Hippocampal formation (tissue), 2 donors: ENCODE results near the gene CMTM7.
A peak's percentile ranks its signal among the peaks of the same experiment; 100 is the strongest.
"Not testable (repeated sequence)": the region's sequence is repeated elsewhere in the genome, so short reads cannot be mapped to it uniquely, and the experiment has no call there.

Experiments used
- DNase-seq, 2 donors: peaks; one replicate each; lab custom pipeline; 2025; lab: John Stamatoyannopoulos, UW

Gene CMTM7

DNA sequence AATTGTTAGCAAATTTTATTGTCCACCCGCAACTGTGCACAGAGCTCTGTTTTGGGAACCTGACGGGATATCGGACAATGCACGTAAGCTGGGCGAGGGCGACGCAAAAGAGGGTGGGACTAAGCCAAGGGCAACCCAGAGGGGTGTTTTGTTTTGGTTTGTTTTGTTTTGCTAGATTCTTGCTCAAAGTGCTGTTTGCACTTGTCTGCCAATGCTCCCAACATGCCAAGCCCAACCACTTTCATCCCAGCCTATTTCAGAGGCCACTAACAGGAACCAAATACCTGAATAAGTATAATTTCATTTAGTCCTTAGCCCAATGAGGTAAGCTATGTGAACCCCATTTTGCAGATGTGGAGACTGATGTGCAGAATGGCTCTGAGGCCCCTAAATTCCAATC, 9.7 kb upstream of the CMTM7 start:
- DNase-seq = no peak

DNA sequence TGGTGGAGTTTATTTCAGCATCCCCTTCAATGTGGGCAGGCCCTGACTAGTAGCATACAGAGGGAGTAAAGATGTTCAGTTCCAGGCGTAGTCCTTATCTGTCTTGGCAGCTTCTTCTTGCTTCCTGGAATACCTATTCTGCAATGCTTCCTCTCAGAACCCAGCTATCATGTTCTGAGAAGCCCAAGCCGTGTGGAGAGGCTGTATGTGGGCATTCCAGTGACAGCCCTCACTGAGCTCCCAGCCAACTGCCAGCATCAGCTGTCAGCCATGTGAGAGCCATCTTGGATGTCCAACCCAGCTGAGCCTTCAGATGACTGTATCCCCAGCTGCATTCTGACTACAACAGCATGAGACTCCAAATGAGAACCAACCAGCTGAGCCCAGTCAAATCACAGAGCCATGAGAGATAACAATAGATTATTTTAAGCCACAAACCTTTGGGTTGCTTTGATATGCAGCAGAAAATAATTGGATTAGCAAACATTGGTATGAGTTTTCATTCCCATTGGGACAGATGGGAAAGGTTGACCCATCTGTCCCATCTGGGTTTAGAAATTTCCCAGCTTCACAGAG, 8.4 kb upstream of the CMTM7 start:
- no peak for DNase-seq

DNA sequence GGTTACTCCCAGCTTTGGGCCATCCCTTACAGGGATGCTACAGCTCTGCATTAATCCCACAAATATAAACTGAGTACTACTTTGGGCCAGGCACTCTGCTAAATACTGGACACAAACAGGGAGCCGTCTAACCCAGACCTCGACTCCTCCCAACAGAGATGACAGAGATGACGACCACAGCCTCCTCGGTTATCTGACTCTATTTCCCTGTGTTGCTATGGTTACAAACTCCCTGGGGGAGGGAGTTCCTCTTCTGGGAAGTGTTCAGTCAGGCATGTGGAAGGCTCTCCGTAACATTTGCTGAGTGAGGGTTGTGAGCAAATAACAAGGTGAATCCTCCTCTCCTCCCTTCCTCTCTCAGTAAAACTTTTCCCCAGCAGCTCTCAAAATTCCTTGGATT, 6.7 kb upstream of the CMTM7 start:
- DNase-seq = no peak

DNA sequence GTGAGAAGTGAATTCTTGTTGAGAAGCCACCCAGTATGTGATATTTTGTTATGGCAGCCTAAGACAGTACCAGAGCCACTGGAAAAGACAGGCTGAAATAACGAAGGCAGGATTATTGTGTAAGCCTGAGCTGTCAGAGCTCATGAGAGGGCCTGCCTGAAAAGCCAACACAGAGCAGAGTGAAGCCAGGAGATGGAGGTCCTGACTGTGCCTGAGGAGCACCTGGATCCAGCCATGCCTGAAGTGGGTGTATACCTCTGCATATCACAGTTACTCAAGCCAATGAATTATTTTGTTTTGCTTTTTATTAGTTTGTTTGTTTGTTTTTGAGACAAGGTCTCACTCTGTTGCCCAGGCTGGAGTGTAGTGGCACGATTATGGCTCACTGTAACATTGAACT, 4.1 kb upstream of the CMTM7 start:
- no peak for DNase-seq

DNA sequence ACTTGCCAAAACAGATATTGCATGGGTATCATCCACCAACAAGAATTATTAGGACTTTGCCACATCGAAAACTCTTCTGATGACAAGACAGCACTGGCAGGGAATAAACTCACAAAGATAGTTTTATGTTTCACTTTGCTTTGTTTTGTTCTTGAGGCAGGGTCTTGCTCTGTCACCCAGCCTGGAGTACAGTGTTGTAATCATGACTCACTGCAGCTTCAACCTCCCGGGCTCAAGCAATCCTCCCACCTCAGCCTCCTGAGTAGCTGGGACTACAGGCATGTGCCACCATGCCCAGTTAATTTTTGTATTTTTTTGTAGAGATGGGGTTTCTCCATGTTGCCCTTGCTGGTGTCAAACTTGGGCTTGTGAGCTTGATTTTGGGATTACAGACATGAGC, 2.1 kb upstream of the CMTM7 start:
- not testable (repeated sequence) for DNase-seq

DNA sequence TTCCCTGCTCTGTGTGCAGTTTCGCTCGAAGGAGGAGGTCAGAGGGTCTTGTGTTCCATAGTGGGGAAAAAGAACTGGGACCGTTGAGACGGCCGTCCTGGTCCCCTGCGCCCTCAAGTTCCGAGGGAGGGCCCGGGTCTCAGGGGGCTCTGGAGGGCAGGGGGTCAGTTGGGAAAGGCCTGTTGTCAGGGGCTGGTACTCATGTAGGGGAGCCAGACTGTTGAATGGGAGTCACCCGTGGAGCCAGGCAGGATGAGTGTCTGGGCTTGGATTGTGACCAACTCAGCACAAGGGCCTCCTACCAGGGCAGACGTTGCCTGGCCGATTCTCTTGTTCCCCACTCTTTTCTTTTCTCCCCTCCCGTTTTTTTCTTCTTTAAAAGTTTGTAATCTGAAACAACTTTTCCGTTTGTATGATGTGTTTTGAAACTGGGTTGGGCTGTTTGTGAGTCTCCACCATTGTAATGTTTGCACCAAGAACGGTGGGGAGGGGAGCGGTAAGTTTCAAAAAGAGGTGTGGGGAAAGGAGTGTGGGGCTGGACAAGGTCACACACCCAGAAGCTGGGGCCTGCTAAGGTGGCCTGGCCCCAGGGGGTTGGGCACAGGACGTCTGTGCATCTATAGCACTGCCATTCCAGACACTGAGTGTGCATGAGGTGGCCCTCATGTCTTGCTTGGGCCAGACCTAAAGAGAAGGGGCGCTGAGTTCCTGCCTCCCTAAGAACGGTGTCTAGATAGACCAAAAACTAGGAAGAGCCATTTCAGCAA, 1.1 kb downstream of the CMTM7 start:
- no peak for DNase-seq

DNA sequence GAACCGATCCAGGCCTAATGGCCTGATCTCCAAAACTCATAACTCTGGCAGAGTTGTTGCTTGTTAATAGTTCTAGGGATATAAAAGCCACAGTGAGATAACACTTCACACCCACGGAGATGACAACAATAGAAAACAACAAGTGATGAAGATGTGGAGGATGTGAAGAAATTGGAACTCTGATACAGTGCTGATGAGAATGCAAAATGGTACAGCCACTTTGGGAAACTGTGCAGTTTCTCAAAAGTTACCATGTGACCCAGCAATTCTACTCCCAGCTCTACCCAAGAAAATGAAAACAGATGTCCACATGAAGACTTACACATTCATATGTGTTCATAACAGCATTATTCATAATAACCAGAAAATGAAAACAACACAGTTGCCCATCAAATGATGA, 3.8 kb downstream of the CMTM7 start:
- no peak for DNase-seq

DNA sequence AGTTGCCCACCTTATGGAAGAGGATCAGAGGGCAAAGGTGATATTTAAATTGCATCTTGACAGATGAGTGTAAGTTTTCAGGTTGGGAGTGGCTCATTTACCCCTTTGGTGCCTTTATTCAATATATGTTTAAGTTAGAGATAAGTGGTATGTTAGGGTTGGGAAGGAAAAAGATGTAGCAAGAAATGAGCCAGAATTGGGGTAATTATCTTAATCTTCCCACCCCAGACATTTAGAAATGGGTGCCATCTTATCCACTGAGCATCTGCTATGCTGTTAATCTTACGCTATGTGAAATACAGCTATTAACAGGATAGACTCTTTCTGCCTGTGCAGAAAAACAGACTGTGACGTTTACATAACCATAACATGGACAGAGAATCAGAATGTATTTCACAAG, 6.3 kb downstream of the CMTM7 start:
- no peak for DNase-seq

DNA sequence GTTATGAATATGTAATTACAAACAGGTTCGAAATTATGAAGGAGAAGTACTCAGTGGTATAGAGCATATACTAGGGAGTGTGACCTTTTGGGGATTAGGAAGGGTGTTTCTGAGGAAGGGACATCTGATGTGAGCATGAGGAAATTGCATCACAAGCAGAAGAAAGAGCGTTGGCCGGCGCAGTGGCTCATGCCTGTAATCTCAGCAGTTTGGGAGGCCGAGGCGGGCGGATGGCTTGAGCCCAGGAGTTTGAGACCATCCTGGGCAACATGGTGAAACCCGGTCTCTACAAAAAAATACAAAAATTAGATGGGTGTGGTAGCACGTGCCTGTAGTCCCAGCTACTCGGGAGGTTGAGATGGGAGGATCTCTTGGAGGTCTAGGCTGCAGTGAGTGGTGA, 6.9 kb downstream of the CMTM7 start:
- DNase-seq = no peak

DNA sequence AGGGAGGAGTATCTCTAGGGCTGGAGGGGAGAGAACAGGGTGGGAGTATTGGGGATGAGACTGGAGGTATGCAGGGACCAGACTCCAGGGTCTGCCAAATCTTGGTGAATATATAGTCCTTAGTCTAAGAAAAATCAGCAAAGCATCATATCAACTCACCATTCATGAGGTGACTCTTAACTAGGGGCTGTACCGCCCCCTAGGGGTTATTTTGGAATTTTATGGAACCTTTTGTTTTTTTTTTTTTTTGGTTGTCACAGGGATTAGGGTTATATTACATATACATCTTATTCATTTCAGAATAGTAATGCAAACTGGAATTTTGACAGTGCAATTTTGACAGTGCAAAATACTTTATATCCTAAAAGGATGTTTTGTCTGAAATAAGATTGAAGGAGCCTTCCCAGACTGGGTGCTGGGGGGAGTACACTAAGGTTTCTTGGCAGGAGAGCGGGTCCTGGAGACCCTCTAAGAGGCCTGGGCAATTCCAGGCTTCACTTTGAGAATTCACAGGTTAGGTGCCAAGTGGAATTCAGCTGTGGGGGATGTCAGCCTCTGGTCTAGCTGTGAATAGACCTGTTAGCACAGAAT, 7.5 kb downstream of the CMTM7 start:
- peak in 1 of 2 donors; percentile 13 for DNase-seq

DNA sequence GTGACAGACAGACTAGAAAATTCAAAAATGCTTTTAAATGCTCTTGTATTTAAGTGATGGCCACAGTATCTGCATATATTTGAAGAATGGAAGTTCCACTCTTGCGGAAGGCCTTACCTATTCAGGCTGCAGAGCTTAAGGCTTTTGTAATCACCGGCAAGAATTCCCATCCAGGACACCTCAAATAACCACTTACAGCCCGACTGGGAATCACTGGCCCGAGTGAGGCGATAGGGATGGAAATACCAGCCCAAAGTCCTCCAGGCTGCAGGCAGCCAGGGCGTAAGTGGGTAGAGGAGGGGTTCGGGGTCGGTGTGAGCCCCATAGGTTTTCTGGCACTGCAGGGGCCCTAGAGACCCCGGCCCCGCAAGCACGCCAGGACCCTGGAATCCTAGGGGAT, 9.5 kb downstream of the CMTM7 start:
- no peak for DNase-seq

DNA sequence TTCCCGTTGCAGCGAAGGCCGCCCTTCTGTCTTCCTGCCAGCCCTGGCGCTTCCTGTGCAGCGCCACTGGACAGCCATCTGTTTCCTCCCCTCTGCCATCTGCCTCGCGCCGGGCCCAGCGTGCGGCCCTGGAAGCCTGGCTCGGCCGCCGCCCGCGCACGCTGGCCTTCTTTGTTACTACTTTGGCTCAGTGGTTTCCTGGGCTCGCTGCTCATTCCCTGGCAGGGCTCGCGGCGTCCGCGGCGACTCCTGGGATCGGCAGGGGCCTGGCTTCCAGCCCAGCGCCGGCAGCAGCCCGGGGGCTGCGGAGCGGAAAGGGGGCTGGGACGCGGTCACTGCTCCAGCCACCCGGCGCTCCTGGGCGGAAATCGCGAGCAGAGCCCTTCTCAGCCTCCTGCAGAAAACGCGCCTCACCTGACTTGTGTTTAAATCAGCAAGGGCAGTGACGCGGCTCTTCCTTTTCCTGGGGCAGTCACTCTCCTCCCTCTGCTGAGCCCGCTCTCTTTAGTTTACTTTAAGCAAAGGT, 10.0 kb downstream of the CMTM7 start:
- DNase-seq = peak; percentile 52 to 67

DNA sequence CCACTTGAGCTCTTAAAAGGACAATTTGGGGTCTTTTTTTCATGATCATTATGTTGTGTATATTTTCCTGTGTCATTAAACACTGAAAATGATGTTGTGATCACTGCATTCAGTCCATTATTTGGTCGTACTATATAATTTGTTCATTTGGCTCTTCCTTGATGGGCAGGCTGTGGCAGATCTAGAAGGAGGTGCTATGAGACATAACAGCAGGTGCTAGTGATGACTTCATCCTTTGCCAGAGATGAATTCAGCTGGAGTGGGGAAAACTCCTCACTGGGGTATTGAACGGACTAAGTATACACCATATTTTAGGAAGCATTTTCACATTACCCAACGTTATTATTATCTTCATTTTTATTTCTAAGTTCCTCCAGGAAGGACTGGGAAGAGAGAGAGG, 12.0 kb downstream of the CMTM7 start:
- DNase-seq = no peak

DNA sequence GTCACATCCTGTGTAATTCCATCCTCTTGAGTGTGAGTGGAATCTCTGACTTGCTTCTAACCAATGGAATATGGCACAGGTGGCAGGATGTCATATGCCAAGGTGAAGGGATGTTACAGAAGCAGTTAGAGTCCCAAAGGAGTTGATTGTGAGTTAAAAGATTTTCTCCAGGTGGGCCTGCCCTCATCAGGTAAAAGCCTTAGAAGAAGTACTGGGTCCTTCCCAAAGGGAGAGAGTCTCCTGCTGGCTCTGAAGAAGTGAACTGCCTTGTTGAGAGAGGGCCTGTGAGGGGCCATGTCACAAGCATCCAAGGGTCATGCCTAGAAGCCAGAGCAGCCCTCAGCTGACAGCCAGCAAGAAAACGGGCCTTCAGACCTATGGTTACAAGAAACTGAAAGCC, 13.1 kb downstream of the CMTM7 start:
- no peak for DNase-seq

DNA sequence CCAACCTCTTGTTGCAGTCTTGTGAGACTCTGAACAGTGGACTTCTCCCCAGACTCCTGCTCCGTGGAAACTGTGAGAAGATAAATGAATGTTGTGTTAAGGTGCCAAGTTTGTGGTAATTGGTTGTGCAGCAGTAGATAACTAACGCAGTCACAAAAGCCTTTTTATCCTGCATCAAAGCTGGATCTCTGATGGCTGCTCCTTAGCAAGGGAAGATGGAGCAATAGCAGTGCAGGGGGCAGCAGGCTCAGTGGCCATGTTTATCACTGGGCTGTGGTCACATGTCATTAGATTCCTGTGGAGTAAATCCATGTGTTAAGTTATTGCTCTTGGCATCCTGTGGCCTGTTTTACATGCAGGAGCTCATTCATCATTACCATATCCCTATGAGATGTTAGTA, 13.5 kb downstream of the CMTM7 start:
- no peak for DNase-seq

DNA sequence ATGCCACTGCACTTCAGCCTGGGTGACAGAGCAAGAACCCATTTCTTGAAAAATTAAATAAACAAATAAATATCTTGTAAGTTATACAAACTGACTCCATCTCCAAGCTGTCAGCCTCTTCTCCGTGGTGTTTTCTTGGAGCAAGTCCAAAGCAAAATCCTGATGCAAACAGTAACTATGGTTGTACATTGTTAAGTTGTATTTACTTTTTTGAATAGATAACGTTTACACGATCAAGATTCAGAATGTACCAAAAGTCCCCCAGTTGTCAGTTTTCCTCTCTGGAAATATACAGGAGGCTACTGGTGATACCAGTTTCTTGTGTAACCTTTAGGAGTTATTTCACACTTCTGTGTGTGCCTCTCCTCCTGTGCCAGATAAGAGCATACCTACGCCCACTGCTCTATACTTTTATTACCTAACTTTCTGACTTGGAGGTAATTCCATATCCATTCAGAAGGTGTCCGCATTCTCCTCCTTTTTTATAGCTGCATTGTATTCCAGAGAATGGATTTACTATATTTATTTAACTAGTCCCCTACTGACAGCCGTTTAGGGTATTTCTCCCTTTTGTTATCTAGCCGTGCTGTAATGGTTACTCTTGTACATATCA, 14.2 kb downstream of the CMTM7 start:
- DNase-seq = no peak

DNA sequence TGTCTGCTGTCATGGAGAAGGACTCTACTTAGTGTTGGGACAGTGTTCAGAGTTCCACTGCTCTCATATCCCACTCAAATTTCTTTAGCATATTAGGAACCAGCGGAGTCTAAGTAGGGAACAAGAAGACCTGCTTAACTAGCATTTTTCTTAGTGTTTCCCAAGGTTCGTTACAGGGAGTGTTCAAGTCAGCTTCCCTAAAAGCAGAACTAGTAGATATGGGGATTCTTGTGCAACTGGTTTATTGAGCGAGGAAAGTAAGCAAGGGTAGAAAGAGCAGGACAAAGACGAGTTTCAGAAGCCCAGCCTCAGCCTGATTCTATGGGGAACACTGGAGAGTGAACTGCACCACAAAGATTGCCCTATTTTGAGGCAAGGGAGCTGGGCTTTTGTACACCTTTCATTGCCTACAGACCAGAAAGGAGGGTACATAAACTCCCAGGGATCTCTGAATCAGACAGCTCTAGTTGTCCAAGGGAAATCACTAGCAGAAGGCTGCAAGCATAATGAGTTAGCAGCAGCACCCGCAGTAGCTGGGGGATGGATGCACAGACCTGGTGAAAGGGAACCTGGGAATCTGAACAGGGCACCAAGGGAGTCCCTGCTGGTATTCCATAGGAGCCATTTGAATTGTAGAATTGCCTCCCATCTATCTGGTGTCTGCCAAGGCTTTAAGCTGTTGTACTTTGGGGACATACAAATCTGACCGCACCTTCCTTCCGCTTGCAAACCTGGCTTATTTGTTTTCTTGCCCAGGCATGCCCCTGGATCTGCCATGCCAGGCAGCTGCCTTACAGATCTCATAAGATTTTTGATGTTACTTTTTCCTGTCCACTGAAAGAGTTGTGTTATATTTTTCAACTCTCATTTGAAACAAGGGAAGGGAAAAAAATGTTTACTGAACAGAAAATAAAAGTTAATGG, 15.1 kb downstream of the CMTM7 start:
- DNase-seq = peak in 1 of 2 donors; percentile 7

DNA sequence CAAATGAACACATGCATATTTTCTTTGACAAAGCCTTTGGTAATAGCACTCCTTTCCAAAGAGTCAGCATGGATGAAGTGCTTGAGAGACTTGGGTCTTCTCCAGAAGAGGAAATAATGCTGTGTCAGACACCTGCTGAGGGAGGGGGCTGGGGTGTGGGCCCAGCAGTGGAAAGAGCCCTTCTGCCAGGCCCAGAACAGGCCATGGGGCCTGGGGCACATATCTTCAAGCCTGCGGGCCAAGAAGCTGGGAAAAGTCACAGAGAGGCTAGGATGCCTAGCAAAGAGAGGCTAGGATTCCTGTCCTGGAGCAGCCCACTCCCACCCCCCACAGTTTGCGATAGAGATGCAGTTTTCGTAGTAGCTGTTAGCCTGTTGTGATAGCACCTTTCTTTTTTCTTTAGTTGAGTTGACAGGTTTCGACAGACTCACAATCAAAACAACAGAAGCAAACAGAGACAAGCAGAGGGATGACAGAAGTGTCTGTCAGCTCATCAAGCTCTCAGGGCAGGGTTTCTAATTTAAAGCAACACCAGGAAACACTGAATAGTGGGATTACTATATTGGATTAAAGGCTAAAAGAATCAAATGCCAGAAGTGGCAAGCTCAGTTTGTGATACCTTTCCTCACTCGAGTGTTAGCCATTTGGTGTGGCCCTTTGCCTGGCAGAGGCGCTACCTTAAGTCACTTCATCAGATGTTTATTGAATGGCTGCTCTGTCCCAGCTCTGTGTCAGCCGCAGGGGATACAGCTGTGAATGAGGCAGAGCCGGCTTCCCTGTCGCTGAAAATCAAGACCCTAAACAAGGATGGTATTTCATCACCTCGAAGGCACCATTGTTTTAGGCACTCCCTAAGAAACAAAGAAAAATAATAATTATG, 19.0 kb downstream of the CMTM7 start:
- no peak for DNase-seq

DNA sequence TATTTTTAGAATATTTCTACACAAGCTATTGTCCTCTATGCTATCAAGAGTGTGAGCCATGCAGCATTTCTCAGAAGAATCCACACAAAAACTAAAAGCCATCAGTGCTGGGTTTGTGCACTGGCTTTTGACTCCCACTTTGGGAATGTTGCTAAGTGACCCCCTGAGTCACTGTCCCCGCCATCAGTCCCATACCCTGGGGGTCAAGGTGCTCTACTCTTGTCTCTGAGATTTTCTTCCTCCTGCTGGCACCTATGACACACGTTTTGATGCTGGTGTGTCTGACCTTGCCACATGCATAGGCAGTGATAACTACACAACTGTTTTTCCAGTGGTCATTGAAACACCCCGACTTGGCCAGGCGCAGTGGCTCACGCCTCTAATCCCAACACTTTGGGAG, 19.8 kb downstream of the CMTM7 start:
- no peak for DNase-seq

DNA sequence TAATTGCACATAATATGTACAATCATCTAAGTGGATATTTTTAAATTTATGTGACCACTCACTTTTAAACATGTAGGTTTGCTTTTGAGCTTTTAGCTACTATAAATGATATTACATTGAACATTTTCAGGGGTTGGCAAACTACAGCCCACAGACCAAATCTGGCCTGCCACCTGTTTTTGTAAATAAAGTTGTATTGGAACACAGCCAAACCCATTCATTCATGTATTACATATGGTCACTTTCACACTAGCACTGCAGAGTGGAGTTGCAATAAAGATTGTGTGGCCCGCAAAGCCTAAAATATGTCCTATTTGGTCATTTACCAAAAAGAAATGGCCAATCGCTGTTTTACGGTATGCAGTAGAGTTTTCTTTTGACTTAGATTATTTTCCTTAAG, 21.2 kb downstream of the CMTM7 start:
- no peak for DNase-seq
